Osteoblast (primary cell): Measurements from ENCODE around the gene ADAMTS10. TPM values are rescaled to one million over a fixed set of nuclear protein-coding genes. Genes with fewer than 3 reads are reported as not detected.

ENCODE experiments used
- DNase-seq: peaks from one replicate; pipeline ENCODE4 v3.0.0; 2011; ENCODE audit warnings: low spot score, mixed read lengths; ENCODE audit not compliant: insufficient read length; ENCODE audit errors: missing footprints
- H2AFZ ChIP-seq: 2 replicates; pipeline ENCODE4 v1.6.0; 2011; ENCODE audit warnings: mild to moderate bottlenecking, low read length
- H3K27ac ChIP-seq: 2 replicates; pipeline ENCODE4 v1.5.1; 2011; ENCODE audit warnings: mild to moderate bottlenecking, low read depth, low read length, moderate library complexity
- H3K27me3 ChIP-seq: 2 replicates; pipeline ENCODE4 v1.6.0; 2012; ENCODE audit warnings: mild to moderate bottlenecking, control low read depth, inconsistent platforms, low read length, moderate library complexity; ENCODE audit not compliant: insufficient read depth
- H3K36me3 ChIP-seq: 2 replicates; pipeline ENCODE4 v1.5.1; 2011; ENCODE audit warnings: mild to moderate bottlenecking, low read length, control low read depth, moderate library complexity; ENCODE audit not compliant: insufficient read depth
- H3K4me1 ChIP-seq: 2 replicates; pipeline ENCODE4 v1.5.1; 2011; ENCODE audit warnings: mild to moderate bottlenecking, low read length, control low read depth, moderate library complexity; ENCODE audit not compliant: insufficient read depth
- H3K4me2 ChIP-seq: 2 replicates; pipeline ENCODE4 v1.6.0; 2011; ENCODE audit warnings: mild to moderate bottlenecking, low read length; ENCODE audit not compliant: insufficient read depth
- H3K4me3 ChIP-seq: fragments of 200-600 bp; sonication (generic); 3 replicates; pipeline ENCODE4 v1.5.1; 2012; ENCODE audit warnings: mild to moderate bottlenecking, low read length, inconsistent platforms; ENCODE audit not compliant: insufficient read depth
- H3K79me2 ChIP-seq: 2 replicates; pipeline ENCODE4 v1.6.0; 2012; ENCODE audit warnings: mild to moderate bottlenecking, low read length, control low read depth, inconsistent platforms; ENCODE audit not compliant: insufficient read depth
- H3K9me3 ChIP-seq: 2 replicates; pipeline ENCODE4 v1.5.1; 2011; ENCODE audit warnings: low read depth, low read length, control low read depth
- H4K20me1 ChIP-seq: 2 replicates; pipeline ENCODE4 v1.6.0; 2012; ENCODE audit warnings: mild to moderate bottlenecking, low read length, control low read depth; ENCODE audit not compliant: insufficient read depth
- CTCF ChIP-seq: IDR thresholded peaks from 2 replicates; pipeline ENCODE4 v1.5.1; 2011; ENCODE audit warnings: mild to moderate bottlenecking, low read depth, low read length, moderate library complexity; ENCODE audit errors: extremely low read depth
- total RNA-seq: library from RNA; depleted of rRNA; stranded (reverse); fragments of >200 nt; gene quantifications from 2 replicates; pipeline ENCODE4 v1.2.3, GENCODE V29; 2012

Gene ADAMTS10
- total RNA-seq, 1 donor: 49.6 TPM

GRCh38 chr19:8585894-8586750 is 24.4 kb downstream of the ADAMTS10 start:
- DNase-seq: peak; percentile 87
- Histone ChIP-seq H3K79me2 (no peaks in the 10 kb centered on the region), H4K20me1 (no peaks in the 10 kb centered on the region), H3K27me3 (no peaks in the 10 kb centered on the region), H3K36me3 (no peaks in the 10 kb centered on the region), H3K4me1 (no peaks in the 10 kb centered on the region), H3K4me2 (no peak overlapping the region), H2AFZ (no peak overlapping the region), H3K4me3 (no peak overlapping the region), H3K27ac (no peak overlapping the region), H3K9me3 (no peaks in the 10 kb centered on the region)
- peak; percentile 42 for TF ChIP-seq CTCF

GRCh38 chr19:8584965-8585893 is 25.3 kb downstream of the ADAMTS10 start:
- H3K36me3 ChIP-seq: no peaks in the 10 kb centered on the region
- TF ChIP-seq CTCF: no peak
- no peak overlapping the region for H3K4me2 ChIP-seq
- H3K27ac ChIP-seq: no peak overlapping the region
- H3K4me3 ChIP-seq: no peak overlapping the region
- no peak overlapping the region for H2AFZ ChIP-seq
- peak; percentile 62 for DNase-seq
- H3K4me1 ChIP-seq: no peaks in the 10 kb centered on the region
- H3K27me3 ChIP-seq: no peaks in the 10 kb centered on the region
- H4K20me1 ChIP-seq: no peaks in the 10 kb centered on the region
- no peaks in the 10 kb centered on the region for H3K9me3 ChIP-seq
- no peaks in the 10 kb centered on the region for H3K79me2 ChIP-seq

- Histone ChIP-seq H4K20me1 (no peaks in the 10 kb centered on the region), H3K4me3 (no peak overlapping the region), H3K27ac (no peak overlapping the region), H2AFZ (no peak overlapping the region), H3K79me2 (no peaks in the 10 kb centered on the region), H3K4me2 (no peak overlapping the region), H3K4me1 (no peaks in the 10 kb centered on the region), H3K36me3 (no peaks in the 10 kb centered on the region), H3K27me3 (peaks cover 3% of the 10 kb centered on the region), H3K9me3 (no peaks in the 10 kb centered on the region)
- peak; percentile 96 for DNase-seq
- peak; percentile 98 for TF ChIP-seq CTCF
Measured at GRCh38 chr19:8580710-8581281, 29.7 kb downstream of the ADAMTS10 start.
